Measurements from ENCODE around the gene FGD2. TPM values are rescaled to one million over a fixed set of nuclear protein-coding genes. Genes with fewer than 3 reads are reported as not detected.
A peak's percentile ranks its signal among the peaks of the same experiment; 100 is the strongest.

FGD2 gene
- polyA plus RNA-seq, 4 donors: 1.1 to 11.6 (median 7.3) TPM

DNA sequence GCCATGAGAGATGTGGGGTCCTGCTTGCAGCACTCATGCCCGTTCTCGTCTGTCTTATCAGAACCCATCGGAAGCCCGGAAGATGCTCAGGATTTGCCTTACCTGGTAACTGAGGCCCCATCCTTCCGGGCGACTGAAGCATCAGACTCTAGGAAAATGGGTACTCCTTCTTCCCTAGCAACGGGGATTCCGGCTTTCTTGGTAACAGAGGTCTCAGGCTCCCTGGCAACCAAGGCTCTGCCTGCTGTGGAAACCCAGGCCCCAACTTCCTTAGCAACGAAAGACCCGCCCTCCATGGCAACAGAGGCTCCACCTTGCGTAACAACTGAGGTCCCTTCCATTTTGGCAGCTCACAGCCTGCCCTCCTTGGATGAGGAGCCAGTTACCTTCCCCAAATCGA, 42.6 kb upstream of the FGD2 start:
- H3K4me1 ChIP-seq (ENCODE audit: control insufficient read depth in 3 of 3, insufficient read depth in 2 of 3, low read depth in 1 of 3, low read length in 2 of 3): peaks cover 2 to 16% (median 2%) of the 10 kb centered on the region in 3 donors
- H3K27ac ChIP-seq (ENCODE audit: low read depth in 1 of 3, low read length in 2 of 3): no peak overlapping the region
- H3K27me3 ChIP-seq (ENCODE audit: control insufficient read depth in 3 of 3, insufficient read depth in 3 of 3, low read length in 3 of 3): no peaks in the 10 kb centered on the region
- H3K4me3 ChIP-seq (ENCODE audit: low read depth in 1 of 3, low read length in 3 of 3): no peak overlapping the region
- WGBS, 3 donors: 57 to 79% (median 65%) methylated on average over 12 of the region's 12 CpGs
- FAIRE-seq (no peak), DNase-seq (peak; percentile 35 to 44)
- H3K9me3 ChIP-seq (ENCODE audit: control insufficient read depth in 2 of 2, insufficient read depth in 1 of 2, low read depth in 1 of 2, low read length in 1 of 2): no peaks in the 10 kb centered on the region
- peaks cover 3 to 14% (median 4%) of the 10 kb centered on the region in 3 donors for H3K36me3 ChIP-seq (ENCODE audit: control insufficient read depth in 3 of 3, insufficient read depth in 2 of 3, low read depth in 1 of 3, low read length in 3 of 3)

DNA sequence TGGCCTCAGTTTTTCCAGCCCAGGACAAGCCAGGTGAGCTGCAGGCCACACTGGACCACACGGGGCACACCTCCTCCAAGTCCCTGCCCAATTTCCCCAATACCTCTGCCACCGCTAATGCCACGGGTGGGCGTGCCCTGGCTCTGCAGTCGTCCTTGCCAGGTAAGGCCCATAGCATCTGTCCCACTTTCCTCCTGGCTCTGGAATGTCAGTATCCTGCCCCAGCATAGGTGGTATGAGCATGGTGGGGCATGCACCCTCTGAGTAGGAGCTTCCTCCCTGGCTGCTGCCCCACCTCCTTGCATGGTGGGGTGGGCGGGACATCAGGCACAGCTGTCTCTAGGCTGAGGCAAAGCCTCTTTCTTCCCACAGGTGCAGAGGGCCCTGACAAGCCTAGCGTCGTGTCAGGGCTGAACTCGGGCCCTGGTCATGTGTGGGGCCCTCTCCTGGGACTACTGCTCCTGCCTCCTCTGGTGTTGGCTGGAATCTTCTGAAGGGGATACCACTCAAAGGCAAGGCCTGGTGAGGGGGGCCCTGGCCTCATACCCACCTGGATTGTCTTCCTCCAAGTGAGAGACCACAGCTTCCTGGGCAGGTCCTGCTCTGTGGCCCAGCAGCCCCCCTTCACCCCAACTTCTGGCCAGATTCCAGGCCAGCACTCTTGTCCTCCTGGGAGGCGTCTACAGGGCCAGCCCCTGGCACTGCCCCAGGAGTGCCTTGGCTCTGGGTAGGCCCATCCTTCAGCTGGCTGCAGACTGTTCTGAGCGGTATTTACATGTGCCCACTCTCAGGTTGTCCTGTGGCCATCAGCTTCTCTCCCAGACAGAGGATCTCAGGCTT, 41.8 kb upstream of the FGD2 start:
- Histone ChIP-seq H3K4me3 (ENCODE audit: low read depth in 1 of 3, low read length in 3 of 3) (no peak overlapping the region), H3K9me3 (ENCODE audit: control insufficient read depth in 2 of 2, insufficient read depth in 1 of 2, low read depth in 1 of 2, low read length in 1 of 2) (no peaks in the 10 kb centered on the region), H3K27ac (ENCODE audit: low read depth in 1 of 3, low read length in 2 of 3) (no peak overlapping the region), H3K4me1 (ENCODE audit: control insufficient read depth in 3 of 3, insufficient read depth in 2 of 3, low read depth in 1 of 3, low read length in 2 of 3) (peaks cover 2 to 16% (median 2%) of the 10 kb centered on the region in 3 donors), H3K36me3 (ENCODE audit: control insufficient read depth in 3 of 3, insufficient read depth in 2 of 3, low read depth in 1 of 3, low read length in 3 of 3) (peaks cover 6 to 22% (median 9%) of the 10 kb centered on the region in 3 donors), H3K27me3 (ENCODE audit: control insufficient read depth in 3 of 3, insufficient read depth in 3 of 3, low read length in 3 of 3) (no peaks in the 10 kb centered on the region)
- DNase-seq: no peak
- no peak for FAIRE-seq
- 30 to 52% (median 46%) methylated on average over 11 of the region's 11 CpGs for WGBS, 3 donors

DNA sequence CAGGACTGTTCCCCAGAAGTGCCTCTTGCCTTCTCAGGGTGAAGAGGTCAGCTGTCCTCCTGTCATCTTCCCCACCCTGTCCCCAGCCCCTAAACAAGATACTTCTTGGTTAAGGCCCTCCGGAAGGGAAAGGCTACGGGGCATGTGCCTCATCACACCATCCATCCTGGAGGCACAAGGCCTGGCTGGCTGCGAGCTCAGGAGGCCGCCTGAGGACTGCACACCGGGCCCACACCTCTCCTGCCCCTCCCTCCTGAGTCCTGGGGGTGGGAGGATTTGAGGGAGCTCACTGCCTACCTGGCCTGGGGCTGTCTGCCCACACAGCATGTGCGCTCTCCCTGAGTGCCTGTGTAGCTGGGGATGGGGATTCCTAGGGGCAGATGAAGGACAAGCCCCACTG, 41.1 kb upstream of the FGD2 start:
- WGBS, 3 donors: 76 to 92% (median 82%) methylated on average over 6 of the region's 6 CpGs
- FAIRE-seq: no peak

DNA sequence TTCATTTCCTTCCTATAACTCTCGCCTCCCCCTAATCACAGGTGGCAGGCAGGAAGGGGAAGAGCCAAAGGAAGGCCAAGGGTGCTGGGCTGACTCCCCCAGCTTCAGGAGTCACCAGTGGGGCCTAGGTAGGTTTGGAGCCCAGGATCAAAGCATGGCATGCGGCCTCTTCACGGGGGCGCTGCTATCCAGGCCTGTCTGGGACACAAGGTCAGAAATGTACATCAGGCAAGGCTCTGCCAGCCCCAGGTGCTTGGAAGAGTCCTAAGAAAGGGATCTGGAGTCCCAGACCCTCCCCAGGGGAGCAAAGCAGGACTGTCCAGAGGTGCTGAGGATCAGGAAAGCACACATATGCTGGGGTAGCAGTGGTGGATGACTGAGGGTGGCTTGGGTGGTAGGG, 40.5 kb upstream of the FGD2 start:
- H3K4me1 ChIP-seq (ENCODE audit: control insufficient read depth in 3 of 3, insufficient read depth in 2 of 3, low read depth in 1 of 3, low read length in 2 of 3): peaks cover 2 to 16% (median 2%) of the 10 kb centered on the region in 3 donors
- H3K27me3 ChIP-seq (ENCODE audit: control insufficient read depth in 3 of 3, insufficient read depth in 3 of 3, low read length in 3 of 3): no peaks in the 10 kb centered on the region
- DNase-seq (no peak), FAIRE-seq (no peak)
- H3K36me3 ChIP-seq (ENCODE audit: control insufficient read depth in 3 of 3, insufficient read depth in 2 of 3, low read depth in 1 of 3, low read length in 3 of 3): peaks cover 12 to 33% (median 16%) of the 10 kb centered on the region in 3 donors
- 79 to 94% (median 82%) methylated on average over 4 of the region's 4 CpGs for WGBS, 3 donors
- H3K27ac ChIP-seq (ENCODE audit: low read depth in 1 of 3, low read length in 2 of 3): no peak overlapping the region
- H3K9me3 ChIP-seq (ENCODE audit: control insufficient read depth in 2 of 2, insufficient read depth in 1 of 2, low read depth in 1 of 2, low read length in 1 of 2): no peaks in the 10 kb centered on the region
- no peak overlapping the region for H3K4me3 ChIP-seq (ENCODE audit: low read depth in 1 of 3, low read length in 3 of 3)

More for the DNA sequence above, 41.1 kb upstream of the FGD2 start:
- peaks cover 2 to 16% (median 2%) of the 10 kb centered on the region in 3 donors for H3K4me1 ChIP-seq (ENCODE audit: control insufficient read depth in 3 of 3, insufficient read depth in 2 of 3, low read depth in 1 of 3, low read length in 2 of 3)
- no peak overlapping the region for H3K27ac ChIP-seq (ENCODE audit: low read depth in 1 of 3, low read length in 2 of 3)
- peaks cover 12 to 28% (median 13%) of the 10 kb centered on the region in 3 donors for H3K36me3 ChIP-seq (ENCODE audit: control insufficient read depth in 3 of 3, insufficient read depth in 2 of 3, low read depth in 1 of 3, low read length in 3 of 3)
- H3K27me3 ChIP-seq (ENCODE audit: control insufficient read depth in 3 of 3, insufficient read depth in 3 of 3, low read length in 3 of 3): no peaks in the 10 kb centered on the region
- no peak for DNase-seq
- H3K4me3 ChIP-seq (ENCODE audit: low read depth in 1 of 3, low read length in 3 of 3): no peak overlapping the region
- H3K9me3 ChIP-seq (ENCODE audit: control insufficient read depth in 2 of 2, insufficient read depth in 1 of 2, low read depth in 1 of 2, low read length in 1 of 2): no peaks in the 10 kb centered on the region

DNA sequence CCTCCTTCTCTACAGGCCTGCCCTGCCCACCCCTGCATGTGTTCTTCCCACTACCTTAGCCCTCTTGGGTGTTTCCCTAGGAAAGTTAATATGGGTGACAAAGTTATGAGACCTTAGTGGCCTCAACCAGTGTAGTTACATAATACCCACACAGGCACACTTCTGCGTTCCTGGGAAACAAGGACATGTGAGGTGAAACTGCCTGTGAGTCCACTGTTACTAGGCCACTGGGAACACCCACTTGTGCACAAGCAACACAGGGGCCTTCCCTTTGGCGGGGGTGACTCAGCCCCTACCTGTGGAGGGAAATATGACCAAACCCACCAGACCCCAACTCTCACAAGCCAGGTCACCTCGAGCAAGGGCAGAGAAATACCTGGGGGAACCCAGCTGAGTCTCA, 38.2 kb upstream of the FGD2 start:
- no peaks in the 10 kb centered on the region for H3K27me3 ChIP-seq (ENCODE audit: control insufficient read depth in 3 of 3, insufficient read depth in 3 of 3, low read length in 3 of 3)
- H3K4me3 ChIP-seq (ENCODE audit: low read depth in 1 of 3, low read length in 3 of 3): no peak overlapping the region
- peaks cover 0 to 13% (median 2%) of the 10 kb centered on the region in 3 donors for H3K4me1 ChIP-seq (ENCODE audit: control insufficient read depth in 3 of 3, insufficient read depth in 2 of 3, low read depth in 1 of 3, low read length in 2 of 3)
- 65 to 81% (median 76%) methylated on average over 3 of the region's 3 CpGs for WGBS, 3 donors
- DNase-seq: peak; percentile 50 to 51
- no peaks in the 10 kb centered on the region for H3K9me3 ChIP-seq (ENCODE audit: control insufficient read depth in 2 of 2, insufficient read depth in 1 of 2, low read depth in 1 of 2, low read length in 1 of 2)
- H3K36me3 ChIP-seq (ENCODE audit: control insufficient read depth in 3 of 3, insufficient read depth in 2 of 3, low read depth in 1 of 3, low read length in 3 of 3): peaks cover 12 to 56% (median 27%) of the 10 kb centered on the region in 3 donors
- peak overlapping the region in 2 of 3 donors; percentile 17 to 68 for H3K27ac ChIP-seq (ENCODE audit: low read depth in 1 of 3, low read length in 2 of 3)
- no peak for FAIRE-seq

DNA sequence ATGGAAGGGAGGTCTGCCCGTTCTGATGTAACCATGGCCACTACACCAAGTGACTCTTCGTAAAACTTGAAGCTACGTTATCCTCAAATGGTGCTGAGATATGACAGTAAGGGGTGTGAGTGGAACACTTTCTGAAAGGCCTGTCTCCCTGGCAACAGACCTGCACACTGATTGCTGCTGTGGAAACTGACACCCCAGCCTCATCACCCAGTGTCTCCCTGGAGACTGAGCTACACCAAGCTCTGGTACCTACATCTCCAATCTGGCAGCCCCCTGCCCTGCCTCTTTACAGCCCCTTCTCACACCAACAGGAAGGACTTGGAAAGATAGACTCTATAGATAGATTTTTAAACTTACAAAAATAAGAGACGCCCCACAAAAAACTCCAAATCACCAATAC, 37.7 kb upstream of the FGD2 start:
- Histone ChIP-seq H3K4me3 (ENCODE audit: low read depth in 1 of 3, low read length in 3 of 3) (no peak overlapping the region), H3K27ac (ENCODE audit: low read depth in 1 of 3, low read length in 2 of 3) (peak overlapping the region in 1 of 3 donors; percentile 17), H3K4me1 (ENCODE audit: control insufficient read depth in 3 of 3, insufficient read depth in 2 of 3, low read depth in 1 of 3, low read length in 2 of 3) (peaks cover 0 to 13% (median 2%) of the 10 kb centered on the region in 3 donors), H3K9me3 (ENCODE audit: control insufficient read depth in 2 of 2, insufficient read depth in 1 of 2, low read depth in 1 of 2, low read length in 1 of 2) (no peaks in the 10 kb centered on the region), H3K36me3 (ENCODE audit: control insufficient read depth in 3 of 3, insufficient read depth in 2 of 3, low read depth in 1 of 3, low read length in 3 of 3) (peaks cover 12 to 60% (median 27%) of the 10 kb centered on the region in 3 donors), H3K27me3 (ENCODE audit: control insufficient read depth in 3 of 3, insufficient read depth in 3 of 3, low read length in 3 of 3) (no peaks in the 10 kb centered on the region)
- DNase-seq (no peak), FAIRE-seq (no peak)
- WGBS, 3 donors: 84 to 96% (median 90%) methylated on average over 4 of the region's 4 CpGs

DNA sequence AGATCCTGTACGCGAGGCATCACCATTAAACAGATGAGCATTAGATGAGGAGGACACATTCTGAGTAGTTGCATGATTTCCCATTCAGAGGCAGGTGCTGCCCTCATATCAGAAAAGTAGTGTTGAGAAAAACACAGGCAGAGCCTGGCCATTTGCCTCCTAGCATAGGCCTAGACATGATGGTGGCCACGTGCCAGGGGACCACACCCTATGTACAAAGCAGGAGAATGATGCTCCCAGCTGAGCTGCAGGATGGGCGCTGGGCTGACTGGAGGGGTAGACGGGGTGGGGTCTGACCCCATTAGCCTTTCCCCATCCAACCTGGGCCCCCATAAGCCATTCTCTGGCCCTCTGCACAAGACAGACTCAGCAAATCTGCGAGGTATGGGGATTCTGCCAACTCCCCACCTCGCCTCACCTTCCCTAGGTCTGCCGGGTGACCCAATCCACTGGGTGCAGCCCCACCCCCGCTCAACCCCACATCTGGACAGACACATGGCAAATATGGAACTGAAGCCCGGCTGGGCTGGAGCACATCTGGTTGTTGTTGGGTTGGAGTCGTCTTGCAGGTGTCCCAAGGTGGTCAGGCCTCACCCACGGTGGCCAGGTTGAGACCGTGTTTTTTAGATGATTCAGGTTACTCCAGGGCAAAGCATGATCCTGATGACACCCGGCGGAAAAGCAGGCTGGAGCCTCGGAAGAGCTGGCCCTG, 37.0 kb upstream of the FGD2 start:
- Histone ChIP-seq H3K4me3 (ENCODE audit: low read depth in 1 of 3, low read length in 3 of 3) (no peak overlapping the region), H3K27me3 (ENCODE audit: control insufficient read depth in 3 of 3, insufficient read depth in 3 of 3, low read length in 3 of 3) (no peaks in the 10 kb centered on the region), H3K27ac (ENCODE audit: low read depth in 1 of 3, low read length in 2 of 3) (no peak overlapping the region), H3K9me3 (ENCODE audit: control insufficient read depth in 2 of 2, insufficient read depth in 1 of 2, low read depth in 1 of 2, low read length in 1 of 2) (no peaks in the 10 kb centered on the region), H3K36me3 (ENCODE audit: control insufficient read depth in 3 of 3, insufficient read depth in 2 of 3, low read depth in 1 of 3, low read length in 3 of 3) (peaks cover 12 to 65% (median 27%) of the 10 kb centered on the region in 3 donors), H3K4me1 (ENCODE audit: control insufficient read depth in 3 of 3, insufficient read depth in 2 of 3, low read depth in 1 of 3, low read length in 2 of 3) (peaks cover 0 to 13% (median 2%) of the 10 kb centered on the region in 3 donors)
- FAIRE-seq (no peak), DNase-seq (peak in 1 of 2 donors; percentile 43)
- WGBS, 3 donors: 70 to 86% (median 81%) methylated on average over 16 of the region's 16 CpGs

DNA sequence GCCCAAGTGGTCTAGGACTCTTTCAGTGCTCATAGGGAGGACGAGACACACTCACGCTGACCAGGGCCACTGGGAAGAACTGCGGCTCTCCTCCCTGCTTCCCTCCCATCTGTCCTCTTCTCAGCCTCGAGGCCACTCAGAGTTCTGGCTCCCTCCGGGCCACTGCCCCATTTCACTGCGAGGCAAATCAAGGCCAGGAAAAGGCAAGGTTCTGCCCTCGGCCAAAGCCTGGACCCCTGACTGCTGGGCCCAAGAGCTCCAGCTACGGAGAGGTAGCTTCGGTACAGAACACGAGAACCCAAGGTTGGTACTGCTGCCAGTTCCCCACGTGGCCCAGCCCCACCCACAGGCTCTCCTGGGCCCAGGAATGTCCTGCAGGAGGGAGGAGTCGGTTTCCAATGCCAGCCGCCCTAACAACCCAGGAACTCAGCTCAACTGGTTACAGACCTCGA, 36.2 kb upstream of the FGD2 start:
- no peak for FAIRE-seq
- H3K27me3 ChIP-seq (ENCODE audit: control insufficient read depth in 3 of 3, insufficient read depth in 3 of 3, low read length in 3 of 3): no peaks in the 10 kb centered on the region
- H3K27ac ChIP-seq (ENCODE audit: low read depth in 1 of 3, low read length in 2 of 3): no peak overlapping the region
- peak in 1 of 2 donors; percentile 42 for DNase-seq
- no peak overlapping the region for H3K4me3 ChIP-seq (ENCODE audit: low read depth in 1 of 3, low read length in 3 of 3)
- no peaks in the 10 kb centered on the region for H3K9me3 ChIP-seq (ENCODE audit: control insufficient read depth in 2 of 2, insufficient read depth in 1 of 2, low read depth in 1 of 2, low read length in 1 of 2)
- H3K4me1 ChIP-seq (ENCODE audit: control insufficient read depth in 3 of 3, insufficient read depth in 2 of 3, low read depth in 1 of 3, low read length in 2 of 3): peaks cover 0 to 13% (median under 1%) of the 10 kb centered on the region in 3 donors
- peaks cover 17 to 70% (median 27%) of the 10 kb centered on the region in 3 donors for H3K36me3 ChIP-seq (ENCODE audit: control insufficient read depth in 3 of 3, insufficient read depth in 2 of 3, low read depth in 1 of 3, low read length in 3 of 3)
- WGBS, 3 donors: 66 to 83% (median 70%) methylated on average over 14 of the region's 14 CpGs
